GM19324 (cell line): ENCODE measurements around the gene UCKL1.
"Not testable (repeated sequence)": the region's sequence is repeated elsewhere in the genome, so short reads cannot be mapped to it uniquely, and the experiment has no call there.

Experiments
- ATAC-seq: cut with Tn5 transposase; IDR thresholded peaks from one replicate; pipeline ENCODE4 v1.9.1; 2021; ENCODE audit warnings: mild to moderate bottlenecking, moderate library complexity; ENCODE audit not compliant: unreplicated experiment, low FRiP score

Gene UCKL1

DNA sequence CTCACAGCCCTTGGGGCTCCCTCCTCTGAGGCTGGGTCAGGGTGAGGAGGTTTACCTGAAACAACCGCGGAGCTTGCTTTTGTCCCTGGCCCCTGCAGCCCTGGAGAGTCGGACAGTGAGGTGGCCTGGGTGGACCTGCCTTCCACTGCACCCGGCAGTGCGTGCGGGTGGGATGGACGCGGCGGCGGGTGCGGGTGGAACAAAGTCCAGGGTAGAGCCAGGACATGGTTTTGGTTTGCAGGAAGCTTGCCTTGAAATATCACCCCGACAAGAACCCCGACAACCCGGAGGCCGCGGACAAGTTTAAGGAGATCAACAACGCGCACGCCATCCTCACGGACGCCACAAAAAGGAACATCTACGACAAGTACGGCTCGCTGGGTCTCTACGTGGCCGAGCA, 27.1 kb downstream of the UCKL1 start:
- ATAC-seq, result no peak

DNA sequence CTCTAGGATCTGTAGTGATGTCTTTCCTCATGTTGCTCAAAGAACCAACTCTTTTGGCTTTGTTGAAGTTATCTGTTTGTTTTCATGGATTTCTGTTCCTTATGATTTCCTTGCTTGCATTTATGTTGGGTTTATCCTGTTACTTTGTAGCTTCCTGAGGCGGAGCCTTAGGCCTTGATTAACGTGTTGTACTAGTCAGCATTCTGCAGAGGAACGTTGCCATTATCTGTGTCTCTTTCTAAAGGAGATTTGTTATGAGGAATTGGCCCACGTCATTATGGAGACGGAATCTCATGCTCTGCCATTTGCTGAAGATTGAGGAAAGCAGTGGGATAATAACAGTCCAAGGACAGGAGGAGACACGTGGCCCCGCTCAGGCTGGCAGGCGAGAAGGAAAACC, 29.9 kb downstream of the UCKL1 start:
- ATAC-seq, result no peak

- ATAC-seq, result no peak
These were observed 32.0 kb downstream of the UCKL1 start for GRCh38 chr20:63924241-63924640.

DNA sequence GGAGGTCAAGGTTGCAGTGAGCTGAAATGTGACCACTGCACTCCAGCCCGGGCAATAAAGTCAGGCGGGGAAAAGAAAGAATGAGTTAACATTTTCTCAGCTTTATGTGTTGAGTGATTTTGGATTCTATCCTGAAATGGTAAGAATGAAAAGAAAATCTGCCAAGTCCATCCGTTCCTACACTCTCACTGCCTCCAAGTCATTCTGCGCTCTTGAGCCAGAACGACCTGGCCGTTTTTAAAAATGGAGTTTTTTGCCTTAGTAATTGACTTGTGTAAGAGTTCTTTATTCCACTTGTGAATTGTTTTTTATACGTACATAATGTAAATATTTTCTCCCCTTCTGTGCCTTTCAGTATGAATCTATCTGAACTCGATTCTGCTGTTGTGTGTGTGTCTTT, 32.6 kb downstream of the UCKL1 start:
- ATAC-seq, result no peak

DNA sequence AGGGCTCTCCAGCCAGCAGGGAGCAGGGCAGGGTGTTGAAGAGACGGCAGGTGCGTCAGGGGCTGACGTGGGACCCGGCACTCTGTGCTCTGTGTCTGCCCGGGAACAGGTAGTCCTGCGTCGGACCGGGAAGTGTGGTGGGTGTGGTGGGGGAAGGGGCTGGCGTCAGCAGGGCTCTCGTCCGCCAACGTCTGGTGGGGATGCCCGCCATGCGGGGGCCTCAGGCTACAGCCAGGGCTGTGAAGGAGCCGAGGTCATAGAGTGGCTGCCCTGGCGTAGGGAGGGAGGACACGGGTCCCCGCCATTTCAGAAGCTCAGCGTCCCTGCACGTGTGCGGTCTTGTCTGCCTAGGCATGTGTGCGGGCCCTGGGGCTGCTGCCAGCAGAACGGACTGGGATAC, 36.0 kb downstream of the UCKL1 start:
- no peak for ATAC-seq

GRCh38 chr20:63919130-63919529, 37.1 kb downstream of the UCKL1 start:
- no peak for ATAC-seq

GRCh38 chr20:63917811-63918210, 38.4 kb downstream of the UCKL1 start:
- no peak for ATAC-seq

DNA sequence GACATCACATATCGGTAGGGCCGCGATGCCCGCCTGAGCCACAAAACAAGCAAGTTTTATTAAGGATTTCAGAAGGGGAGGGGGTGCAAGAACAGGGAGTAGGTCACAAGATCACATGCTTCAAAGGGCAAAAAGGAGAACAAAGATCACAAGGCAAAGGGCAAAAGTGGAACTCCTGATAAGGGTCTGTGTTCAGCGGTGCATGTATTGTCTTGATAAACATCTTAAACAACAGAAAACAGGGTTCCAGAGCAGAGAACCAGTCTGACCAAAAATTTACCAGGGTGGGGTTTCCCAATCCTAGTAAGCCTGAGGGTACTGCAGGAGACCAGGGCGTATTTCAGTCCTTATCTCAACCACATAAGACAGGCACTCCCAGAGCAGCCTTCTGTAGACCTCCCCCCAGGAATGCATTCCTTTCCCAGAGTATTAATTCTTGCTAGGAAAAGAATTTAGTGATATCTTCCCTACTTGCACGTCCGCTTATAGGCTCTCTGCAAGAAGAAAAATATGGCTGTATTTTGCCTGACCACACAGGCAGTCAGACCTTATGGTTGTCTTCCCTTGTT, 39.8 kb downstream of the UCKL1 start:
- not testable (repeated sequence) for ATAC-seq

GRCh38 chr20:63915471-63915870, 40.7 kb downstream of the UCKL1 start:
- ATAC-seq, result no peak

DNA sequence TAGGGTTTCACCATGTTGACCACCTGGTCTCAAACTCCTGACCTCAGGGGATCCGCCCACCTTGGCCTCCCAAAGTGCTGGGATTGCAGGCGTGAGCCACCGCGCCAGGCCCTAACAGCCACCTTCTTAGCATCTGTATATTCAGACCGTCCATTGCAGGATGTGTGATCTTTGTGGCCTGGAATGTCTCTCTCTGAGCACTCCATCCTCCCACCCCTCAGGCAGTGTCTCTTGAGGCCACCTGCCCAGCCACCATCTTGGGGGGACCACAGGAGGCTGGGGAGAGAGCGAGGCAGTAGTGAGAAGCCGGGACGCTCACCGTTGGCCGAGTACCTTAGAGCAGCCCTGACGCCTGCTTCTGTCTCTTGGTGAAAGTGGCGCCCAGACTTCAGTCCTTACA, 42.4 kb downstream of the UCKL1 start:
- ATAC-seq, result no peak

GRCh38 chr20:63911176-63911575, 45.0 kb downstream of the UCKL1 start:
- ATAC-seq, result no peak

GRCh38 chr20:63908008-63908682, 48.1 kb downstream of the UCKL1 start:
- no peak for ATAC-seq

GRCh38 chr20:63903796-63904561, 52.2 kb downstream of the UCKL1 start:
- no peak for ATAC-seq

DNA sequence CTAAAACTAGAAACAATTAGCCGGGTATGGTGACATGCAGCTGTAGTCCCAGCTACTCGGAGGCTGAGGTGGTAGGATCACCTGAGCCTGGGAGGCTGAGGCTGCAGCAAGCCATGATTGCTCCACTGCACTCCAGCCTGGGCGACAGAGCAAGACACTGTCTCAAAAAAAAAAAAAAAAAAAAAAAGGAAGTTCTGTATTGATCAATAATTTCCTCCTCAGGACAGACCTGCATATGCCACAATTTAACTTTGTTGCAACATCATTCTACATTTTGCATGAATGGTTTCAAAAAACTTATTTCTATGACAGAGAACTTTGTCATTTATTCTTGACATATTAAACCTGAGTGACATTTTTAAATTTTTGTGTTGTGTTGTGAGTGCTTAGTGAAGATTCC, 55.8 kb downstream of the UCKL1 start:
- no peak for ATAC-seq

GRCh38 chr20:63898882-63899558, 57.2 kb downstream of the UCKL1 start:
- ATAC-seq, result no peak

DNA sequence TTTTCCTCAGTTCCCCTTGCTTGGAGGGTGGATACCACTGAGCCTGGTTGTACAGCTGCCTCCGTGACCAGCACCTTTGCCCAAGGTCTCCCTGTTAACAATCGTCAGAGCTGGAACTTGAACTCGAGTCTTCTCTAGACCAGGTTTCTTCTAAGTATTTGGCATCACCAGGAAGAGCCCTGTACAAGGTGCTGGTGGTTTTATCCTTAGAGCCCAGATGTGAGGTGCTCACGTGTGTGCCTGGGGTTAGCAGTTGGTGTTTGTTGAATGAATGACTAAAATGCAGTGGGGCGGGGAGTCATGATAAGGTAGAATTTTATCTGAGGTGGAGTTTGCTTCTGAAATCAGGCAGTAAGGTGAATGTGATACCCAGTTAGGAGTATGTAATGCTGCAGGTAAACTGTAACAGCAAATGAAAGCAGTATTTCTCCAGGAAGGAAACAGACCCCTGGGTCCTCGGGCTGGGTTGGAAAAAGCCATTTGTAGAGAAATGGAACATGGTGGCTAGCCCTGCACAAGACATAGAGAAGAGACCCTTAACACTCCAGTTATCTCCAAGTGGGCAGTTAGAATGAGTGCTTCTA, 58.1 kb downstream of the UCKL1 start:
- no peak for ATAC-seq

- no peak for ATAC-seq
These were observed 59.7 kb downstream of the UCKL1 start for GRCh38 chr20:63896264-63897105.

DNA sequence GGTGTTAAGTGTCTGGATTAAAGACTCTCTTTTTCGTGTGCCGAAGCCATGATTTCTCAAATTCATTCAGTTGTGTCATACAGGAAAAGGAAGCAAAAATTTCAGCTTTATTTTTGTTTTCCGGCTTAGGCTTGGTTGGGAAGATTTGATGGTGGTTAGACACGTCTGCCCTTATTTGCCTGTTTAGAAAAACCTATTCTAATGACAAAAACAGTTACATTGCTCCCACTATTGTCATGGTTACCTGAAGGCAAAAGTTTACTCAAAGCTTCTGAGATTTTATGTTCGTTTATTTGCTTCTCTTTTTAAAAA, 60.3 kb downstream of the UCKL1 start:
- no peak for ATAC-seq

DNA sequence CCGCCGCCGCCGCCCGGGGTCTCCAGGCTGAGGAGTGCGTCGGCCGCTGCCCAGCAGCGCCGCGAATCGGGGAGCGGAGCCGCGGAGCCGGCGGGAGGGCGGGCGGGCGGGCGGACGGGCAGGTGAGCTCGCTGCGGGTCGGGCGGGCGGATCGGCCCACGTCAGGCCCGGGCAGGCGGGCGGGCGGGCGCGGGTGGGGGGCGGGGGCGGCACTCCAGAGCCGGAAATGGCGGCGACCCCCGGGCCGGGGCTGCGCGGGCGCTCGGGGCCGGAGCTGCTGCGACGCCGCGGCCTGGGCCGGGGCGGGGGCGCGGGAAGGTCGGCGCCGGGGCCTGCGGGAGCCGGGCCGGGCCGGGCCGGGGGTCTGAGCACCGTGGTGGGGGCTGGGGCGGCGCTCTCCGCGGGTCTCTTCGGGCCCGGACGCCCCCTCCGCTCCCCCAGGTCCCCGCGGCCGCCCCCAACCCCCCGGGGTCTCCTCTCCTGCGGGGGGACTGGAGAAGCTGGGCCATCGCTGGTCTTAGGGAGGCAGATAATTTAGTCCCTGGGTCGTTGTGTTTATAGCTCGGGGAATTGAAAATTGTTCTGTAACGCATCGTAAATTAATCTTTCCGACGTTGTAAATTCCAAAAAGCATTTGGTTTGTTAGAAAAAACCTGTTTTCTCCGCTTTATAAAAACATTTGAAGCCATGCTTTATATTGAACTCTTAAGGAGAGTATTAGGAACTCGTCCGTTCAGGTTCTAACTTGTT, 60.8 kb downstream of the UCKL1 start:
- ATAC-seq, result peak; percentile 19
